Measurements from ENCODE around the gene CALHM2. TPM values are rescaled to one million over a fixed set of nuclear protein-coding genes. Genes with fewer than 3 reads are reported as not detected.

Gene CALHM2
- total RNA-seq, 1 experiment from 2014 or later, result 5.9 TPM

DNA sequence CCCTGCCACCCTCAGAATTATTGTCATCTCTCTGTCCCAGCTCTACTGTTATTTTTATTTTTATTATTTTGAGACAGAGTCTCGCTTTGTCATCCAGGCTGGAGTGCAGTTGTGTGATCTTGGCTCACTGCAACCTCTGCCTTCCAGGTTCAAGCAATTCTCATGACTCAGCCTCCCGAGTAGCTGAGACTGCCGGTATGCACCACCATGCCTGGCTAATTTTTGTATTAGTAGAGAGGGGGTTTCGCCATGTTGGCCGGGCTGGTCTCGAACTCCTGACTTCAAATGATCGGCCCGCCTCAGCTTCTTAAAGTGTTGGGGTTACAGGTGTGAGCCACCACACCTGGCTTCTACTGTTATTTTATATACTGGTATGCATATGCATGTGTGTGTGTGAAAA is 11.0 kb downstream of the CALHM2 start:
- no peak overlapping the region for H3K4me3 ChIP-seq (ENCODE audit: low read depth in 2 of 2, low read length in 2 of 2)
- intact Hi-C loops (cut with micrococcal nuclease; ENCODE audit: unreplicated experiment), result no loop called here
- no TSS peak for BruUV-seq (replicated peaks)
- no peak for TF ChIP-seq SIN3A (IDR thresholded peaks at IDR 0.05; ENCODE audit: borderline replicate concordance, insufficient read depth, low read depth, low read length)
- TF ChIP-seq TCF7L2 (IDR thresholded peaks at IDR 0.05; ENCODE audit: low read depth, low read length), result no peak
- TF ChIP-seq POLR2AphosphoS5 (IDR thresholded peaks at IDR 0.05; ENCODE audit: low read depth, low read length), result no peak
- TF ChIP-seq, protein P1, sequence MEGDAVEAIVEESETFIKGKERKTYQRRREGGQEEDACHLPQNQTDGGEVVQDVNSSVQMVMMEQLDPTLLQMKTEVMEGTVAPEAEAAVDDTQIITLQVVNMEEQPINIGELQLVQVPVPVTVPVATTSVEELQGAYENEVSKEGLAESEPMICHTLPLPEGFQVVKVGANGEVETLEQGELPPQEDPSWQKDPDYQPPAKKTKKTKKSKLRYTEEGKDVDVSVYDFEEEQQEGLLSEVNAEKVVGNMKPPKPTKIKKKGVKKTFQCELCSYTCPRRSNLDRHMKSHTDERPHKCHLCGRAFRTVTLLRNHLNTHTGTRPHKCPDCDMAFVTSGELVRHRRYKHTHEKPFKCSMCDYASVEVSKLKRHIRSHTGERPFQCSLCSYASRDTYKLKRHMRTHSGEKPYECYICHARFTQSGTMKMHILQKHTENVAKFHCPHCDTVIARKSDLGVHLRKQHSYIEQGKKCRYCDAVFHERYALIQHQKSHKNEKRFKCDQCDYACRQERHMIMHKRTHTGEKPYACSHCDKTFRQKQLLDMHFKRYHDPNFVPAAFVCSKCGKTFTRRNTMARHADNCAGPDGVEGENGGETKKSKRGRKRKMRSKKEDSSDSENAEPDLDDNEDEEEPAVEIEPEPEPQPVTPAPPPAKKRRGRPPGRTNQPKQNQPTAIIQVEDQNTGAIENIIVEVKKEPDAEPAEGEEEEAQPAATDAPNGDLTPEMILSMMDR (IDR thresholded peaks at IDR 0.05), result no peak
- TF ChIP-seq REST (IDR thresholded peaks at IDR 0.05; ENCODE audit: insufficient read depth in 1 of 2, low read depth in 2 of 2, low read length in 1 of 2), result no peak
- no peaks in the 10 kb centered on the region for H3K4me1 ChIP-seq (ENCODE audit: control insufficient read depth, insufficient read depth, low read length)
- no peaks in the 10 kb centered on the region for H3K9me3 ChIP-seq (ENCODE audit: control insufficient read depth, insufficient read depth, low read depth, low read length)
- in situ Hi-C loops (cut with HindIII; ENCODE audit: low pct_unique_long_range_greater_than_20kb, low sequenced_read_pairs), result no loop called here
- peaks cover 46% of the 10 kb centered on the region for H3K36me3 ChIP-seq (ENCODE audit: control insufficient read depth, insufficient read depth, low read length)
- no peak overlapping the region for H3K27ac ChIP-seq (ENCODE audit: low read length)
- ATAC-seq (no peak), DNase-seq (ENCODE audit: low read depth, low spot score) (no peak)
- CTCF ChIA-PET, result no interaction called here
- POLR2A ChIA-PET, result no interaction called here
- H3K27me3 ChIP-seq (ENCODE audit: control insufficient read depth, insufficient read depth, low read length), result no peaks in the 10 kb centered on the region

- DNase-seq (ENCODE audit: low read depth, low spot score), result no peak
- ATAC-seq, result no peak
- intact Hi-C loops (cut with micrococcal nuclease; ENCODE audit: unreplicated experiment) (no loop called here), in situ Hi-C loops (cut with HindIII; ENCODE audit: low pct_unique_long_range_greater_than_20kb, low sequenced_read_pairs) (no loop called here)
- TF ChIP-seq TCF7L2 (IDR thresholded peaks at IDR 0.05; ENCODE audit: low read depth, low read length) (no peak), SIN3A (IDR thresholded peaks at IDR 0.05; ENCODE audit: borderline replicate concordance, insufficient read depth, low read depth, low read length) (no peak), REST (IDR thresholded peaks at IDR 0.05; ENCODE audit: insufficient read depth in 1 of 2, low read depth in 2 of 2, low read length in 1 of 2) (no peak), POLR2AphosphoS5 (IDR thresholded peaks at IDR 0.05; ENCODE audit: low read depth, low read length) (no peak)
- POLR2A ChIA-PET, result no interaction called here
- no peaks in the 10 kb centered on the region for H3K4me1 ChIP-seq (ENCODE audit: control insufficient read depth, insufficient read depth, low read length)
- CTCF ChIA-PET, result no interaction called here
- no TSS peak for BruUV-seq (replicated peaks)
- H3K27me3 ChIP-seq (ENCODE audit: control insufficient read depth, insufficient read depth, low read length), result no peaks in the 10 kb centered on the region
- no peaks in the 10 kb centered on the region for H3K9me3 ChIP-seq (ENCODE audit: control insufficient read depth, insufficient read depth, low read depth, low read length)
- H3K4me3 ChIP-seq (ENCODE audit: low read depth in 2 of 2, low read length in 2 of 2), result no peak overlapping the region
- peaks cover 44% of the 10 kb centered on the region for H3K36me3 ChIP-seq (ENCODE audit: control insufficient read depth, insufficient read depth, low read length)
- no peak overlapping the region for H3K27ac ChIP-seq (ENCODE audit: low read length)
Measured at GRCh38 chr10:103440416-103440815, 11.8 kb downstream of the CALHM2 start.

Data from Panc1 (cell line).